Activated CD4-positive, alpha-beta T cell treated with anti-CD3 and anti-CD28 coated beads for 36 hours (primary cell): Measurements from ENCODE around the gene SYP. TPM values are rescaled to one million over a fixed set of nuclear protein-coding genes. Genes with fewer than 3 reads are reported as not detected.

Experiments
- ATAC-seq: fragments of 200-7000 bp; cut with Tn5 transposase; one replicate; pipeline ENCODE4 v1.10.0; 2021; ENCODE audit warnings: mild to moderate bottlenecking, moderate library complexity
- CTCF ChIA-PET: fragments of 350-600 bp; sonication (Branson Sonifier 250); formaldehyde crosslinking; loops from one replicate; lab custom pipeline; 2021; ENCODE audit warnings: antibody characterized with exemption; lab: Charles Lee
- POLR2A ChIA-PET: fragments of 350-600 bp; sonication (Branson Sonifier 250); formaldehyde crosslinking; loops from one replicate; lab custom pipeline; 2021; ENCODE audit warnings: antibody characterized with exemption, inconsistent platforms; lab: Charles Lee
- DNase-seq: peaks from one replicate; pipeline ENCODE4 v3.0.0-alpha.2; 2020
- H3K27ac Mint-ChIP-seq: one replicate; pipeline ENCODE4 v1.8.0; 2021; ENCODE audit warnings: mixed read lengths
- H3K27me3 Mint-ChIP-seq: one replicate; pipeline ENCODE4 v1.8.0; 2021; ENCODE audit warnings: mixed read lengths
- H3K36me3 Mint-ChIP-seq: one replicate; pipeline ENCODE4 v1.8.0; 2021; ENCODE audit warnings: low read depth, mixed read lengths
- H3K4me1 Mint-ChIP-seq: one replicate; pipeline ENCODE4 v1.8.0; 2021; ENCODE audit warnings: mixed read lengths
- H3K4me3 Mint-ChIP-seq: one replicate; pipeline ENCODE4 v1.8.0; 2021; ENCODE audit warnings: mild to moderate bottlenecking, moderate library complexity, mixed read lengths
- H3K9me3 Mint-ChIP-seq: one replicate; pipeline ENCODE4 v1.8.0; 2021; ENCODE audit warnings: low read depth, mixed read lengths
- intact Hi-C, 2 experiments: fragments of 100-400 bp; cut with DNase I in 1 of 2; cut with micrococcal nuclease in 1 of 2; formaldehyde crosslinking; loops; one replicate each; pipeline versions ENCODE4 v1.14.2 to v1.15.1; 2022 to 2024; cut with DNase I, micrococcal nuclease
- total RNA-seq, 2 experiments: library from RNA; stranded (reverse); gene quantifications; one replicate each; pipeline ENCODE4 v1.2.3, GENCODE V29; 2021

SYP gene
- total RNA-seq, 2 experiments from 2014 or later: 7.2 to 8.5 TPM

- ATAC-seq (no peak), DNase-seq (no peak)
- H3K27me3 Mint-ChIP-seq: no peaks in the 10 kb centered on the region
- peaks cover 12% of the 10 kb centered on the region for H3K4me1 Mint-ChIP-seq
- CTCF ChIA-PET: no interaction called here
- no peaks in the 10 kb centered on the region for H3K9me3 Mint-ChIP-seq
- no peak overlapping the region for H3K27ac Mint-ChIP-seq
- H3K4me3 Mint-ChIP-seq: no peak overlapping the region
- POLR2A ChIA-PET: no interaction called here
- H3K36me3 Mint-ChIP-seq: no peaks in the 10 kb centered on the region
- intact Hi-C loops: no loop called here
Observed at GRCh38 chrX:49203536-49203935, 3.5 kb upstream of the SYP start.

GRCh38 chrX:49202022-49202421, 2.0 kb upstream of the SYP start:
- DNase-seq (no peak), ATAC-seq (no peak)
- CTCF ChIA-PET: no interaction called here
- POLR2A ChIA-PET: interaction anchor here (0.7 kb wide), 1 partner anchor 47 kb away, joined by 4 read pairs; no protein-coding TSS in a partner anchor
- Mint-ChIP-seq H3K4me1 (peaks cover 19% of the 10 kb centered on the region), H3K9me3 (no peaks in the 10 kb centered on the region), H3K36me3 (no peaks in the 10 kb centered on the region), H3K4me3 (no peak overlapping the region), H3K27me3 (no peaks in the 10 kb centered on the region), H3K27ac (no peak overlapping the region)
- intact Hi-C loops: no loop called here

GRCh38 chrX:49199315-49199595, 738 bp downstream of the SYP start:
- H3K27ac Mint-ChIP-seq: no peak overlapping the region
- H3K9me3 Mint-ChIP-seq: no peaks in the 10 kb centered on the region
- peaks cover 19% of the 10 kb centered on the region for H3K4me1 Mint-ChIP-seq
- no peak for DNase-seq
- H3K36me3 Mint-ChIP-seq: no peaks in the 10 kb centered on the region
- ChIA-PET POLR2A (no interaction called here), CTCF (no interaction called here)
- no peak for ATAC-seq
- intact Hi-C loops: no loop called here
- H3K4me3 Mint-ChIP-seq: peak overlapping the region; percentile 60
- no peaks in the 10 kb centered on the region for H3K27me3 Mint-ChIP-seq

DNA sequence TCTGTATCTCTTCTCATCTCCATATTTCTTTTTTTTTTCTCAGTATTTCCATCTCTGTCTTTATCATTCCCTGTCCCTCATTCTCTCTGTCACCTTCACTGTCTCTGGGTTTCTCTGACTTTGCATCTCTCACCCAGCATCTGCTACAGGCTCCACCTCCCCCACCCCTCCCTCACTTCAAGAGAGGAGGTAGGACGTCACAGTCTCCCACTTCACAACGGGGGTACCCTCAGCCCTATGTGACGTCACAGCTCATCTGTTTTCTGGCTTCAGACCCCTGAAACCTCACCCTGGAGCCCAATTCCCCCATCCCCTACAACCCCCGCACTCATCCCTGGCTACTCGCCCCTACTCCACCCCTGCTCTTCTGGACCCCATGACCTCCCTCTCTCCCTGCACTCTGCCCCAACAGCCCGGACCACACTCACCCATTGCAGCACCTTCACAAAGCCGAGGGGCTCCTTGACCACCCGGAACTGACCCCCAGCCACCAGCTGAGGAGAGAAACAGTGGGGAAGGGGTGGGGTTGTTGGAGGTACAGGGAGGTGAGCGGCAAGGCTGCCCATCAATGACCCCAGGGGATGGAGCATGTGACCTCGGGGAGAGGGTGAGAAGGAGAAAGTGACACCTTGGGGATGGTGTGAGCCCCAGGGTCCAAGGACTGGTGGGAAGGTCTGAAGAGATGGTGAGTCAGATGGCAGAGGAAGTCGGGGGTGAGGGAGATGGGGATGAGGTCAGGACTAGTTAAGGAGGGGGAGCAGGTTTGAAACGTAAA, 1.3 kb downstream of the SYP start:
- Mint-ChIP-seq H3K4me1 (peaks cover 24% of the 10 kb centered on the region), H3K4me3 (peak overlapping the region; percentile 60), H3K9me3 (no peaks in the 10 kb centered on the region), H3K36me3 (no peaks in the 10 kb centered on the region), H3K27me3 (no peaks in the 10 kb centered on the region), H3K27ac (no peak overlapping the region)
- CTCF ChIA-PET: no interaction called here
- intact Hi-C loops: no loop called here
- POLR2A ChIA-PET: no interaction called here
- ATAC-seq (no peak), DNase-seq (peak; percentile 28)

- no peaks in the 10 kb centered on the region for H3K9me3 Mint-ChIP-seq
- ChIA-PET POLR2A (no interaction called here), CTCF (no interaction called here)
- H3K36me3 Mint-ChIP-seq: no peaks in the 10 kb centered on the region
- H3K27ac Mint-ChIP-seq: no peak overlapping the region
- H3K27me3 Mint-ChIP-seq: no peaks in the 10 kb centered on the region
- ATAC-seq (no peak), DNase-seq (no peak)
- intact Hi-C loops: no loop called here
- H3K4me3 Mint-ChIP-seq: peak overlapping the region; percentile 60
- H3K4me1 Mint-ChIP-seq: peaks cover 35% of the 10 kb centered on the region
Observed at GRCh38 chrX:49197543-49198087, 2.4 kb downstream of the SYP start.

DNA sequence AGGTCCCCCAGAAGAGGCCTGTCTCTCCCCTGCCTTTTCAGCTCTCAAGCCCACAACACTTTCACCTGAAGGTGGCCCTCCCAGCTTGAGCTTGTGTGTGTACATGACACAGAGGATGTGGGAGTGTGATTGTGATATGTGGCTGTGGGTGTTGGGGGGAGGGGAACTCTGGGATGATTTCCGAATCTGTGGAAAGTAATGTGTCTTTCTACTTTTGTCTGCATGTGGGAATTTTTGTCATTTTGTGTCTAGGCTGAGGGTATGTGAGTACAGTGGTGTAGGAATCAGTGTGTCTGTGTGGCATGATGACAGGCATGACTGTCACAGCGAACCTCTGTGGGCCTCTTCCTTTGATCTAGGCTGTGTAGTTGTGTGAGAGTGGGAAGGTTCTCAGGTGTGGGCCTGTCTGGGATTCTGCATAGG, 6.4 kb downstream of the SYP start:
- Mint-ChIP-seq H3K36me3 (peaks cover 2% of the 10 kb centered on the region), H3K27me3 (no peaks in the 10 kb centered on the region), H3K27ac (peak overlapping the region; percentile 90), H3K4me3 (no peak overlapping the region), H3K9me3 (no peaks in the 10 kb centered on the region), H3K4me1 (peaks cover 26% of the 10 kb centered on the region)
- ChIA-PET CTCF (interaction anchor here (0.7 to 2.5 kb wide), 5 partner anchors 21 to 726 kb away, joined by 5 to 8 read pairs (median 7); no protein-coding TSS in a partner anchor), POLR2A (no interaction called here)
- ATAC-seq (no peak), DNase-seq (peak; percentile 47)
- intact Hi-C loops: loop anchor here (2.0 to 5.0 kb wide), 3 partner anchors 39 to 561 kb away; partner anchors contain the start of gene CACNA1F (in 1 of the 2)

GRCh38 chrX:49192722-49193328, 7.2 kb downstream of the SYP start:
- ChIA-PET CTCF (interaction anchor here (0.6 to 2.5 kb wide), 15 partner anchors 13 to 873 kb away, joined by 3 to 8 read pairs (median 4); partner anchors contain the start of genes PLP2 and PPP1R3F), POLR2A (interaction anchor here (0.5 kb wide), 2 partner anchors 24 to 44 kb away, joined by 4 to 7 read pairs; no protein-coding TSS in a partner anchor)
- DNase-seq (peak; percentile 60), ATAC-seq (no peak)
- Mint-ChIP-seq H3K36me3 (peaks cover 2% of the 10 kb centered on the region), H3K27me3 (no peaks in the 10 kb centered on the region), H3K4me1 (peaks cover 20% of the 10 kb centered on the region), H3K4me3 (peak overlapping the region; percentile 54), H3K27ac (peak overlapping the region; percentile 90), H3K9me3 (no peaks in the 10 kb centered on the region)
- intact Hi-C loops: loop anchor here (2.0 to 5.0 kb wide), 3 partner anchors 39 to 562 kb away; partner anchors contain the start of gene CACNA1F (in 1 of the 2)

GRCh38 chrX:49191574-49192011, 8.4 kb downstream of the SYP start:
- DNase-seq (peak; percentile 62), ATAC-seq (peak; percentile 2)
- ChIA-PET CTCF (interaction anchor here (0.7 to 2.5 kb wide), 7 partner anchors 9 to 109 kb away, joined by 3 to 8 read pairs (median 4); no protein-coding TSS in a partner anchor), POLR2A (interaction anchor here (1.0 to 1.3 kb wide), 2 partner anchors 20 to 44 kb away, joined by 3 to 6 read pairs; partner anchors contain the start of genes CCDC22 and PLP2)
- Mint-ChIP-seq H3K9me3 (no peaks in the 10 kb centered on the region), H3K27me3 (no peaks in the 10 kb centered on the region), H3K27ac (peak overlapping the region; percentile 78), H3K4me1 (peaks cover 20% of the 10 kb centered on the region), H3K4me3 (peak overlapping the region; percentile 96), H3K36me3 (peaks cover 2% of the 10 kb centered on the region)
- intact Hi-C loops: loop anchor here (1.0 to 5.0 kb wide), 7 partner anchors 9 to 563 kb away; partner anchors contain the start of genes SYP (in 2 of the 2), CACNA1F (in 1 of the 2) and PPP1R3F (in 1 of the 2)

DNA sequence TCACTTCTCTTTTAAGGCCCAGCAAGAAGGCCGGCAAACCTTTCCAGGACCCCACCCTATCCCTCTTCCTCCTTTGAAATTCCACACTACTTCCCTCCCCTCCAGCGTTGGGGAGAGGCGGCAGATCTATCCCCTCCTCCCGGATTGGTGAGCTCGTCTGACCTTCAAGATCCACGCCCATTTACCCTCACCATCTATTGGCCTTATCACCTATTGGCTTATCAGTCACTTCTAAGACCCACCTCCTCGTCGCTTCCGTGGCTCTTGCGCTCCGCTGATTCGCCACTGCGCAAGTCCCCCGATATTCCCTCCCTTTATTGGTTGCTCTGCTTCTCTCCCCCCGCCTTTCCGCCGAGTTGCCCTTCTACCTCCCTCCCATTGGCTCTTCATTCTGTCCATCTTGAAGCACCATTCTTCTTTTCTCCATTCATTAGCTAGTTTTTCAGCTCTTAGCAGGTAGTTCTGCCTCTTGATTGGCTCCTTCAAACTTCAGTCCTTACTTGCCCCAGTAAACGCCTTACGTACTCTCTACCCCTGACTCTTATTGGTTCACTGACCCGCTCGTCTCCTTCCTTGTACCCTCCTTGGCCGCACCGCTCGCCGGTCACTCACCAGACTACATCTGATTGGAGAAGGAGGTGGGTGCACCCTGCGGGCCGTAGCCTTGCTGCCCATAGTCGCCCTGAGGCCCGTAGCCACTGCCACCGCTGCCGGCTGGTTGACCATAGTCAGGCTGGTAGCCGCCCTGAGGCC, 9.0 kb downstream of the SYP start:
- Mint-ChIP-seq H3K9me3 (no peaks in the 10 kb centered on the region), H3K27me3 (no peaks in the 10 kb centered on the region), H3K4me3 (peak overlapping the region; percentile 96), H3K27ac (peak overlapping the region; percentile 97), H3K36me3 (peaks cover 2% of the 10 kb centered on the region), H3K4me1 (peaks cover 23% of the 10 kb centered on the region)
- ChIA-PET POLR2A (interaction anchor here (0.7 to 1.3 kb wide), 6 partner anchors 19 to 78 kb away, joined by 3 to 6 read pairs (median 3); partner anchors contain the start of genes CCDC22 and PLP2), CTCF (interaction anchor here (0.6 to 1.3 kb wide), 6 partner anchors 9 to 270 kb away, joined by 3 to 5 read pairs (median 3); no protein-coding TSS in a partner anchor)
- DNase-seq: peak; percentile 89
- intact Hi-C loops: loop anchor here (1.0 to 5.0 kb wide), 6 partner anchors 9 to 81 kb away; partner anchors contain the start of genes SYP (in 2 of the 2), CACNA1F (in 1 of the 2) and PPP1R3F (in 1 of the 2)
- ATAC-seq: peak; percentile 91

DNA sequence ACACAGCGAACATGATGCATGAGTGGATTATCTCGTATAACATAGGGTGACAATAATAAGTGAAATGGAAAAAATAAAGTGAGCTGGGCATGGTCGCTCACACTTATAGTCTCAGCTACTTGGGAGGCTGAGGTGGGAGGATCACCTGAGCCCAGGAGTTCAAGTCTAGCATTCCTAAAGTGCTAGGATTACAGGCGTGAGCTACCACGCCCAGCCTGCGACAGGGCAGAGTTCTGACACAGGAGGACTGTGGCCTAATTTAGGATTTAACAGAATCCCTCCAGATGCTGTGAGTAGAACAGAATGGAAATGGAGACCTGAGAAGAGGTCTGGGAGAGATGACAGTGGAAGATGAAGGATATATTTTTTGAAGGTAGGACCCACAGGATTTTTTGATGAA, 10.4 kb downstream of the SYP start:
- H3K27me3 Mint-ChIP-seq: no peaks in the 10 kb centered on the region
- DNase-seq (no peak), ATAC-seq (no peak)
- ChIA-PET POLR2A (interaction anchor here (0.7 kb wide), 1 partner anchor 612 kb away, joined by 3 read pairs; no protein-coding TSS in a partner anchor), CTCF (interaction anchor here (1.1 kb wide), 1 partner anchor 9 kb away, joined by 3 read pairs; no protein-coding TSS in a partner anchor)
- peaks cover 27% of the 10 kb centered on the region for H3K4me1 Mint-ChIP-seq
- peaks cover 2% of the 10 kb centered on the region for H3K36me3 Mint-ChIP-seq
- peak overlapping the region; percentile 67 for H3K27ac Mint-ChIP-seq
- H3K4me3 Mint-ChIP-seq: peak overlapping the region; percentile 96
- H3K9me3 Mint-ChIP-seq: no peaks in the 10 kb centered on the region
- intact Hi-C loops: loop anchor here (2.0 to 5.0 kb wide), 4 partner anchors 33 to 83 kb away; partner anchors contain the start of gene CACNA1F (in 1 of the 2)
